Caco-2 (cell line): Measurements from ENCODE around the gene FAAH. TPM values are rescaled to one million over a fixed set of nuclear protein-coding genes. Genes with fewer than 3 reads are reported as not detected.
"Not testable (repeated sequence)": the region's sequence is repeated elsewhere in the genome, so short reads cannot be mapped to it uniquely, and the experiment has no call there.

Experiments
- BruUV-seq: library from RNA; stranded (reverse); fragments of 400-500 nt; replicated peaks from 2 replicates; lab custom pipeline; 2021; lab: Mats Ljungman, UMichigan
- CTCF ChIA-PET: fragments of 300-600 bp; sonication (Branson Sonifier 250); formaldehyde crosslinking; loops from one replicate; lab custom pipeline; 2022; ENCODE audit warnings: antibody characterized with exemption; lab: Charles Lee
- POLR2A ChIA-PET: fragments of 300-600 bp; sonication (Branson Sonifier 250); formaldehyde crosslinking; loops from one replicate; lab custom pipeline; 2022; ENCODE audit warnings: antibody characterized with exemption; lab: Charles Lee
- DNase-seq, 2 experiments: peaks; one replicate each; pipeline versions ENCODE4 v3.0.0 to v3.0.0-alpha.2; 2020 to 2022
- H3K27me3 ChIP-seq: replicated peaks from 2 replicates; pipeline ENCODE4 v1.6.0; 2011; ENCODE audit warnings: low read length; ENCODE audit not compliant: control insufficient read depth, insufficient read depth
- H3K36me3 ChIP-seq: 2 replicates; pipeline ENCODE4 v1.5.1; 2011; ENCODE audit warnings: low read length; ENCODE audit not compliant: control insufficient read depth, insufficient read depth
- H3K4me1 ChIP-seq: fragments of 250-450 bp; sonication (Bioruptor Pico); 2 replicates; pipeline ENCODE4 v1.5.1; 2020; ENCODE audit warnings: mild to moderate bottlenecking
- H3K4me3 ChIP-seq: 2 replicates; pipeline ENCODE4 v1.5.1; 2011; ENCODE audit warnings: low read depth, mild to moderate bottlenecking, control low read depth, low read length
- H3K9me3 ChIP-seq: fragments of 250-450 bp; sonication (Bioruptor Pico); 2 replicates; pipeline ENCODE4 v1.5.1; 2020; ENCODE audit warnings: mild to moderate bottlenecking, moderate library complexity
- H3K27ac Mint-ChIP-seq: one replicate; pipeline ENCODE4 v1.8.0; 2022; ENCODE audit warnings: mixed read lengths; ENCODE audit not compliant: unreplicated experiment
- H3K27me3 Mint-ChIP-seq: one replicate; pipeline ENCODE4 v1.8.0; 2022; ENCODE audit warnings: mixed read lengths; ENCODE audit not compliant: insufficient read depth, unreplicated experiment
- H3K36me3 Mint-ChIP-seq: one replicate; pipeline ENCODE4 v1.8.0; 2022; ENCODE audit warnings: mild to moderate bottlenecking, mixed read lengths; ENCODE audit not compliant: insufficient read depth, unreplicated experiment
- H3K4me1 Mint-ChIP-seq: one replicate; pipeline ENCODE4 v1.8.0; 2022; ENCODE audit warnings: low read depth, mixed read lengths; ENCODE audit not compliant: unreplicated experiment
- H3K4me3 Mint-ChIP-seq: one replicate; pipeline ENCODE4 v1.8.0; 2022; ENCODE audit warnings: mild to moderate bottlenecking, moderate library complexity, mixed read lengths; ENCODE audit not compliant: unreplicated experiment
- H3K9me3 Mint-ChIP-seq: one replicate; pipeline ENCODE4 v1.8.0; 2022; ENCODE audit warnings: mixed read lengths; ENCODE audit not compliant: unreplicated experiment
- intact Hi-C: fragments of 100-400 bp; cut with micrococcal nuclease; formaldehyde crosslinking; loops from one replicate; pipeline ENCODE4 v1.10.0; 2022; ENCODE audit not compliant: unreplicated experiment
- total RNA-seq: library from RNA; stranded (reverse); gene quantifications from 2 replicates; pipeline ENCODE4 v1.2.3, GENCODE V29; 2022
- TF ChIP-seq, protein P1 (sequence below), 2 experiments: fragments of 200-600 bp in 1 of 2; IDR thresholded peaks; 1 replicate in 1 of 2; 2 replicates in 1 of 2; pipeline versions ENCODE4 v1.5.1 to v1.8.0; 2011 to 2022; ENCODE audit warnings: antibody characterized with exemption in 1 of 2, control low read depth in 1 of 2, inconsistent platforms in 1 of 2, low read depth in 1 of 2, low read length in 1 of 2, mild to moderate bottlenecking in 1 of 2, moderate library complexity in 1 of 2; ENCODE audit not compliant: insufficient read depth in 1 of 2, severe bottlenecking in 1 of 2, unreplicated experiment in 1 of 2

The FAAH gene
- total RNA-seq, 1 experiment from 2014 or later: 29.1 TPM

DNA sequence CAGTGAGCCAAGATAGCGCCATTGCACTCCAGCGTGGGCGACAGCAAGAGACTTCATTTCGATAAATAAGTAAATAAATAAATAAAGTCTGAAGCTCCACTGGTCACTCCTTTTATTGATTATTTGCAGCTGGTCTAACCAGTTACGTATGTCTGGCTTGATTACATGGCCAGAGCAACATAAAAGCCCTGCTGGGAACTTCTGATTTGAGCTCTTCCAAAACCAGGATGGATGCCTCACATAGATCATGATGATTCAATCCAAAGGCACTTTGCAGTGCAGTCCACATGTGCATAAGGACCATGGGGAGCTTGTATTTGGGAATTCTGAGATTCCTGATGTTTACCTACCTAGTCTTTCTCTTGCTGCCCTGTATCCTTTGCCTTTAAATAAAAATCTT, 29.5 kb upstream of the FAAH start:
- TF ChIP-seq, protein P1, sequence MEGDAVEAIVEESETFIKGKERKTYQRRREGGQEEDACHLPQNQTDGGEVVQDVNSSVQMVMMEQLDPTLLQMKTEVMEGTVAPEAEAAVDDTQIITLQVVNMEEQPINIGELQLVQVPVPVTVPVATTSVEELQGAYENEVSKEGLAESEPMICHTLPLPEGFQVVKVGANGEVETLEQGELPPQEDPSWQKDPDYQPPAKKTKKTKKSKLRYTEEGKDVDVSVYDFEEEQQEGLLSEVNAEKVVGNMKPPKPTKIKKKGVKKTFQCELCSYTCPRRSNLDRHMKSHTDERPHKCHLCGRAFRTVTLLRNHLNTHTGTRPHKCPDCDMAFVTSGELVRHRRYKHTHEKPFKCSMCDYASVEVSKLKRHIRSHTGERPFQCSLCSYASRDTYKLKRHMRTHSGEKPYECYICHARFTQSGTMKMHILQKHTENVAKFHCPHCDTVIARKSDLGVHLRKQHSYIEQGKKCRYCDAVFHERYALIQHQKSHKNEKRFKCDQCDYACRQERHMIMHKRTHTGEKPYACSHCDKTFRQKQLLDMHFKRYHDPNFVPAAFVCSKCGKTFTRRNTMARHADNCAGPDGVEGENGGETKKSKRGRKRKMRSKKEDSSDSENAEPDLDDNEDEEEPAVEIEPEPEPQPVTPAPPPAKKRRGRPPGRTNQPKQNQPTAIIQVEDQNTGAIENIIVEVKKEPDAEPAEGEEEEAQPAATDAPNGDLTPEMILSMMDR (IDR thresholded peaks at IDR 0.05; ENCODE audit: insufficient read depth in 1 of 2, low read depth in 1 of 2, low read length in 1 of 2, severe bottlenecking in 1 of 2, unreplicated experiment in 1 of 2): no peak
- Histone ChIP-seq H3K36me3 (no peaks in the 10 kb centered on the region; the same call in 1 of the 2 replicates), H3K27me3 (no peaks in the 10 kb centered on the region), H3K4me3 (no peak overlapping the region), H3K4me1 (peaks cover 6% of the 10 kb centered on the region), H3K9me3 (no peaks in the 10 kb centered on the region)
- H3K36me3 Mint-ChIP-seq: peaks cover 23% of the 10 kb centered on the region
- CTCF ChIA-PET: interaction anchor here (0.8 kb wide), 1 partner anchor 120 kb away, joined by 3 read pairs; no protein-coding TSS in a partner anchor
- no peak overlapping the region for H3K27ac Mint-ChIP-seq
- DNase-seq: no peak
- intact Hi-C loops: no loop called here
- no peaks in the 10 kb centered on the region for H3K9me3 Mint-ChIP-seq
- no peaks in the 10 kb centered on the region for H3K27me3 Mint-ChIP-seq
- H3K4me3 Mint-ChIP-seq: no peak overlapping the region
- POLR2A ChIA-PET: no interaction called here
- no TSS peak for BruUV-seq
- peaks cover 12% of the 10 kb centered on the region for H3K4me1 Mint-ChIP-seq

DNA sequence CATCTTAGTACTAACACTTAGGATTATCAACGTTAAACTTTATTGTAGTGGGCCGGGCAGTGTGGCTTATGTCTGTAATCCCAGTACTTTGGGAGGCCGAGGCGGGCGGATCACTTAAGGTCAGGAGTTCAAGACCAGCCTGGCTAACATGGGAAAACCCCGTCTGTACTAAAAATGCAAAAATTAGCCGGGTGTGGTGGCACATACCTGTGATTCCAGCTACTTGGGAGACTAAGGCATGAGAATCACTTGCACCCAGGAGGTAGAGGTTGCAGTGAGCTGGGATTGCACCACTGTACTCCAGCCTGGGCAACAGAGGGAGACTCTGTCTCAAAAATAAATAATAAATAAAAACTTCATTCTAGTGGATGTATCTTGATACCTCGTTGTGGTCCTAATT, 28.3 kb upstream of the FAAH start:
- DNase-seq, BruUV-seq: not testable (repeated sequence)

DNA sequence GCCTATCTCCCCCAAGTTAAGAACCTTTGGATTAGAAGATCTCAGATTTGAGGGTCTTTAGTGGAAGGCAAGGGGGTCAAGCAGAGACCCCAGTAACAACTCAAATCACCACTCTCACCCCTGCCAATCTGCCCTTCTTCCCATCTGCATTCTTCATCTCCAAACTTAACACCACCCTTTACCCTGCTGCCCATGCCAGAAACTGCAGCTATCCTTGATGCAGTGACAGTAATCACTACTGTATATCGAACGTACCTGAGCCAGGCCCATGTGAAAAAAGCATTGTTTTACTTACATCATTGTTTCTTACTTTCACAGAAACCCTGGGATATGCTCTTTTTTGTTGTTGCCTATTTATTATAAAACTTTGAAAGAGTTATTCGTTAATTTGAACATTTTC, 27.0 kb upstream of the FAAH start:
- no peak overlapping the region for H3K4me3 Mint-ChIP-seq
- intact Hi-C loops: no loop called here

More for the DNA sequence above, 28.3 kb upstream of the FAAH start:
- H3K36me3 ChIP-seq, CTCF ChIA-PET, H3K27ac Mint-ChIP-seq, H3K27me3 Mint-ChIP-seq, H3K9me3 Mint-ChIP-seq, H3K4me3 ChIP-seq, POLR2A ChIA-PET, H3K4me3 Mint-ChIP-seq, intact Hi-C loops, H3K9me3 ChIP-seq, H3K27me3 ChIP-seq: not testable (repeated sequence)
- Mint-ChIP-seq H3K4me1 (peaks cover 19% of the 10 kb centered on the region), H3K36me3 (peaks cover 15% of the 10 kb centered on the region)
- H3K4me1 ChIP-seq: peaks cover 12% of the 10 kb centered on the region

DNA sequence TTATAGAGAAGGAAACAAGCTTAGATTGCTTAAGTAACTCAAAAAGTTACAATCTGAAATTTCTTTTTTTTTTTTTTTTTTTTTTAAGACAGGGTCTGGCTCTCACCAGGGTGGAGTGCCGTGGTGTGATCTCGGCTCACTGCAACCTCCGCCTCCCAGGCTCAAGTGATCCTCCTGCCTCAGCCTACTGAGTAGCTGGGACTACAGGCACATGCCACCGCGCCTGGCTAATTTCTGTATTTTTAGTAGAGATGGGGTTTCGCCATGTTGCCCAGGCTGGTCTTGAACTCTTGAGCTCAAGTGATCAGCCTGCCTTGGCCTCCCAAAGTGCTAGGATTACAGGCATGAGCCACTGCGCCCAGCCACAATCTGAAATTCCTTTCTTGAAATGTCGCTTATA, 26.4 kb upstream of the FAAH start:
- CTCF ChIA-PET, H3K9me3 ChIP-seq, BruUV-seq, POLR2A ChIA-PET, intact Hi-C loops, H3K4me3 Mint-ChIP-seq, DNase-seq, H3K27ac Mint-ChIP-seq, H3K36me3 ChIP-seq, H3K4me3 ChIP-seq, H3K9me3 Mint-ChIP-seq, H3K27me3 ChIP-seq, H3K27me3 Mint-ChIP-seq: not testable (repeated sequence)
- H3K4me1 ChIP-seq: peaks cover 12% of the 10 kb centered on the region
- Mint-ChIP-seq H3K36me3 (peaks cover 15% of the 10 kb centered on the region), H3K4me1 (peaks cover 19% of the 10 kb centered on the region)

More for the DNA sequence above, 27.0 kb upstream of the FAAH start:
- ChIA-PET CTCF (no interaction called here), POLR2A (no interaction called here)
- H3K9me3 ChIP-seq: no peaks in the 10 kb centered on the region
- Mint-ChIP-seq H3K36me3 (peaks cover 15% of the 10 kb centered on the region), H3K27ac (no peak overlapping the region), H3K4me1 (peaks cover 19% of the 10 kb centered on the region), H3K9me3 (no peaks in the 10 kb centered on the region), H3K27me3 (no peaks in the 10 kb centered on the region)
- H3K4me1 ChIP-seq: peaks cover 12% of the 10 kb centered on the region
- H3K4me3 ChIP-seq: no peak overlapping the region
- no peaks in the 10 kb centered on the region for H3K36me3 ChIP-seq
- no peak for DNase-seq
- no peaks in the 10 kb centered on the region for H3K27me3 ChIP-seq
- TF ChIP-seq, protein P1 (IDR thresholded peaks at IDR 0.05; ENCODE audit: insufficient read depth in 1 of 2, low read depth in 1 of 2, low read length in 1 of 2, severe bottlenecking in 1 of 2, unreplicated experiment in 1 of 2): no peak
- BruUV-seq: no TSS peak
